Hepatocyte (in vitro differentiated cells): Measurements from ENCODE around the gene WNT7A. TPM values are rescaled to one million over a fixed set of nuclear protein-coding genes. Genes with fewer than 3 reads are reported as not detected.

ENCODE experiments used
- DNase-seq: peaks from one replicate; pipeline ENCODE4 v3.0.0-alpha.2; 2016; ENCODE audit warnings: low spot score
- H2AFZ ChIP-seq: fragments of 200-600 bp; sonication (generic); 2 replicates; pipeline ENCODE4 v1.6.0; 2016; ENCODE audit warnings: antibody characterized with exemption, mild to moderate bottlenecking
- H3K27ac ChIP-seq: fragments of 200-600 bp; sonication (generic); 2 replicates; pipeline ENCODE4 v1.5.1; 2016; ENCODE audit warnings: mild to moderate bottlenecking
- H3K27me3 ChIP-seq: fragments of 200-600 bp; sonication (generic); 2 replicates; pipeline ENCODE4 v1.6.1; 2016
- H3K36me3 ChIP-seq: fragments of 200-600 bp; sonication (generic); replicated peaks from 2 replicates; pipeline ENCODE4 v1.5.1; 2016; ENCODE audit warnings: low read depth; ENCODE audit not compliant: insufficient read depth
- H3K4me1 ChIP-seq: fragments of 200-600 bp; sonication (generic); 2 replicates; pipeline ENCODE4 v1.5.1; 2016; ENCODE audit warnings: mild to moderate bottlenecking, moderate library complexity; ENCODE audit not compliant: insufficient read depth
- H3K4me2 ChIP-seq: fragments of 200-600 bp; sonication (generic); 2 replicates; pipeline ENCODE4 v1.6.0; 2016
- H3K4me3 ChIP-seq: fragments of 200-600 bp; sonication (generic); 2 replicates; pipeline ENCODE4 v1.5.1; 2016; ENCODE audit warnings: mild to moderate bottlenecking
- H3K79me2 ChIP-seq: fragments of 200-600 bp; sonication (generic); 2 replicates; pipeline ENCODE4 v1.6.0; 2017; ENCODE audit warnings: mild to moderate bottlenecking
- H3K9me2 ChIP-seq: fragments of 200-600 bp; sonication (generic); replicated peaks from 2 replicates; pipeline ENCODE4 v1.6.0; 2017; ENCODE audit warnings: mild to moderate bottlenecking; ENCODE audit not compliant: insufficient read depth
- H3K9me3 ChIP-seq: fragments of 200-600 bp; sonication (generic); 2 replicates; pipeline ENCODE4 v1.5.1; 2016; ENCODE audit warnings: low read depth, mild to moderate bottlenecking
- H4K20me1 ChIP-seq: fragments of 200-600 bp; sonication (generic); 2 replicates; pipeline ENCODE4 v1.6.0; 2016; ENCODE audit warnings: mild to moderate bottlenecking; ENCODE audit not compliant: insufficient read depth, poor library complexity, severe bottlenecking
- EZH2 ChIP-seq: fragments of 200-600 bp; sonication (generic); IDR thresholded peaks from 2 replicates; pipeline ENCODE4 v1.6.1; 2016; ENCODE audit warnings: antibody characterized with exemption, mild to moderate bottlenecking, borderline replicate concordance
- EZH2phosphoT487 ChIP-seq: fragments of 200-600 bp; sonication (generic); IDR thresholded peaks from one replicate; pipeline ENCODE4 v1.6.1; 2018; ENCODE audit warnings: antibody characterized with exemption, mild to moderate bottlenecking, low read depth, moderate library complexity; ENCODE audit not compliant: unreplicated experiment, severe bottlenecking
- WGBS: methylation state at CpG from one replicate; pipeline ENCODE4 v1.1.6; 2016; ENCODE audit warnings: low lambda C conversion rate; ENCODE audit errors: missing lambda C conversion rate; 5-methylcytosine and 5-hydroxymethylcytosine counted together
- polyA plus RNA-seq: library from polyadenylated mRNA; unstranded; fragments of >200 nt; fragmentation: Nextera tagmentation; extraction: Ambion mirVana; gene quantifications from 2 replicates; pipeline ENCODE4 v1.2.1, GENCODE V29; 2016
- total RNA-seq: library from RNA; depleted of rRNA; stranded (reverse); fragments of >200 nt; gene quantifications from 2 replicates; pipeline ENCODE4 v1.2.3, GENCODE V29; 2014
- TF ChIP-seq, protein P1 (sequence below): fragments of 200-600 bp; sonication (generic); IDR thresholded peaks from 2 replicates; pipeline ENCODE4 v1.5.1; 2016; ENCODE audit warnings: antibody characterized with exemption, mild to moderate bottlenecking; ENCODE audit not compliant: poor library complexity

The WNT7A gene
- total and polyA plus RNA-seq, 2 experiments from 2014 or later = 0.04 to 0.13 TPM

DNA sequence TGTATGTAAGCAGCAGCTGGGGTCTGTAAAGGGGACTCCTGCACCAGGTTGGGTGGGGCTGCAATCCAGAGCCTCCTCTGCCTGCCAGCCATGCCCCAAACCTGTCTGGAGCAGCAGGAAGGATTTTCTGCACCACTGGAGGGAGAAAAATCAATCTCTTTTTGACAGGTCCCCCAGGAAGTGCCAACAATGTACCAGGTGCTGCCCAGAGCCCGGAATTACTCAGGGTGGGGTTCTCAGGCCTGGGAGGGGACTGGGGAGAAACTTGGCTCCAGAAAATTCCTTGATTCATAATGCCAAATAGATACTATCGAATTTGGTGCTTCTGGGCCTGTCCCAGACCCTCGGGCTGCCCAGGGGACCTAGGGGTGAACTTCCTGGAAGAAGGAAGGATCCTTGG lies 52.6 kb downstream of the WNT7A start:
- no peaks in the 10 kb centered on the region for H3K79me2 ChIP-seq
- H2AFZ ChIP-seq = no peak overlapping the region
- no peaks in the 10 kb centered on the region for H3K4me1 ChIP-seq
- no peaks in the 10 kb centered on the region for H3K27me3 ChIP-seq
- TF ChIP-seq EZH2 = no peak
- TF ChIP-seq, protein P1, sequence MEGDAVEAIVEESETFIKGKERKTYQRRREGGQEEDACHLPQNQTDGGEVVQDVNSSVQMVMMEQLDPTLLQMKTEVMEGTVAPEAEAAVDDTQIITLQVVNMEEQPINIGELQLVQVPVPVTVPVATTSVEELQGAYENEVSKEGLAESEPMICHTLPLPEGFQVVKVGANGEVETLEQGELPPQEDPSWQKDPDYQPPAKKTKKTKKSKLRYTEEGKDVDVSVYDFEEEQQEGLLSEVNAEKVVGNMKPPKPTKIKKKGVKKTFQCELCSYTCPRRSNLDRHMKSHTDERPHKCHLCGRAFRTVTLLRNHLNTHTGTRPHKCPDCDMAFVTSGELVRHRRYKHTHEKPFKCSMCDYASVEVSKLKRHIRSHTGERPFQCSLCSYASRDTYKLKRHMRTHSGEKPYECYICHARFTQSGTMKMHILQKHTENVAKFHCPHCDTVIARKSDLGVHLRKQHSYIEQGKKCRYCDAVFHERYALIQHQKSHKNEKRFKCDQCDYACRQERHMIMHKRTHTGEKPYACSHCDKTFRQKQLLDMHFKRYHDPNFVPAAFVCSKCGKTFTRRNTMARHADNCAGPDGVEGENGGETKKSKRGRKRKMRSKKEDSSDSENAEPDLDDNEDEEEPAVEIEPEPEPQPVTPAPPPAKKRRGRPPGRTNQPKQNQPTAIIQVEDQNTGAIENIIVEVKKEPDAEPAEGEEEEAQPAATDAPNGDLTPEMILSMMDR = no peak
- no peak for TF ChIP-seq EZH2phosphoT487
- no peak overlapping the region for H3K4me3 ChIP-seq
- H4K20me1 ChIP-seq = no peaks in the 10 kb centered on the region
- 90% methylated on average over 3 of the region's 3 CpGs for WGBS
- no peak overlapping the region for H3K27ac ChIP-seq
- H3K9me2 ChIP-seq = no peaks in the 10 kb centered on the region
- H3K36me3 ChIP-seq = no peaks in the 10 kb centered on the region
- no peak overlapping the region for H3K4me2 ChIP-seq
- no peaks in the 10 kb centered on the region for H3K9me3 ChIP-seq
- no peak for DNase-seq

DNA sequence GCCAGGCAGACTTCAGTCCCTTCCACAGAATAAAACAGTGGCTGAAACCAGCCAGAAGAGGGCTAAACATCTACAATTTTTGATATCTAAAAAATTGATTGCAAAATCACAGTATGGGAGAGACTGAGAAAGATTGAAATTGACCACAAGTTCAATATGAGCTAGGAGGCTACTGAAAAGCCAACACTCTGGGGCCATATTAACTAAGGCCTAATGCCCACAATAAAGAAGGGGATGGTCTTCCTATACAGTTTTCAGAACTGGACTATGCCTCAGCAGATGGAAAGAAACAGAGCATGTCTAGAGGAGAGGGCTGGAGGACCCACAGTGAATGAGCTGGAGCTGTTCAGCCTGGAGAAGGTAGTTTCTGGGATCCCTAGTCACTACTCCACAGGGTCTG lies 53.2 kb downstream of the WNT7A start:
- DNase-seq = no peak
- TF ChIP-seq EZH2phosphoT487 (no peak), EZH2 (no peak)
- TF ChIP-seq, protein P1 = no peak
- no peaks in the 10 kb centered on the region for H3K79me2 ChIP-seq
- no peaks in the 10 kb centered on the region for H3K4me1 ChIP-seq
- no peaks in the 10 kb centered on the region for H3K27me3 ChIP-seq
- H3K9me2 ChIP-seq = no peaks in the 10 kb centered on the region
- no peak overlapping the region for H3K4me3 ChIP-seq
- no peaks in the 10 kb centered on the region for H3K36me3 ChIP-seq
- H3K9me3 ChIP-seq = no peaks in the 10 kb centered on the region
- H2AFZ ChIP-seq = no peak overlapping the region
- no peaks in the 10 kb centered on the region for H4K20me1 ChIP-seq
- H3K4me2 ChIP-seq = no peak overlapping the region
- H3K27ac ChIP-seq = no peak overlapping the region

DNA sequence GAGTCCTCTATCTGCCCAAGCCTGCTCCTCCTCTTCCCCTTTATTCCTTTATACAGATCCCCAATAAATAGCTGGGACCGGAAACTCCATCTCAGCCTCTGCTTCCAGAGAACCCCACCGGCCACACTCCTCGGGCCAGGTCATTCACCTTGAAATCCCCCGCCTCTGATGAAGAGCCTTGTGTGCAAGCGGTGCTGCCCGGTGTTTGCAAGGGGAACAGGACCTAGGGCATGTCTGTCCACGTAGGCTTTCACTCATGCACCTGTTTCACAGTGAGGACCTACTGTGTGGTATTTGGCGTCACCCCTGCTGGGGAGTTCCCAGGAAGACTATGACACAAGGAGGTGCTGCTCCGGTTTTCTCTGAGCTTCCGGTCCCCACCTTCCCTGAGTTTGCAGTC lies 54.0 kb downstream of the WNT7A start:
- Histone ChIP-seq H3K9me2 (no peaks in the 10 kb centered on the region), H3K9me3 (no peaks in the 10 kb centered on the region), H4K20me1 (no peaks in the 10 kb centered on the region), H2AFZ (no peak overlapping the region), H3K27ac (no peak overlapping the region), H3K4me3 (no peak overlapping the region), H3K79me2 (no peaks in the 10 kb centered on the region), H3K4me1 (no peaks in the 10 kb centered on the region), H3K36me3 (no peaks in the 10 kb centered on the region), H3K27me3 (no peaks in the 10 kb centered on the region), H3K4me2 (no peak overlapping the region)
- DNase-seq = no peak
- WGBS = 96% methylated on average over 10 of the region's 10 CpGs
- TF ChIP-seq, protein P1 = no peak
- TF ChIP-seq EZH2 = no peak
- TF ChIP-seq EZH2phosphoT487 = no peak

DNA sequence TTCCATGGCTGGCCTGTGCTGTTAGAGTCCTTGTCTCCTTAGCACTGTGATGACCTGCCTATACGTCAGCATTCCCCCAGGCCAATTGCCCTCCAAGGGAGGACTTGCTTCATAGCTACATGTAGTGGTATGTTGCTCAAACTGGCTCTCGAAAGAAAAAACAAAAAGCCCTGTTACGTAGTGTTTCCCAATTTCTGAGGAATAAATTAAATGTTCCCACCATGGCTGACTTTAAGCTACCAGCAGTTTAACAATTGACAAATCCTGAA lies 54.6 kb downstream of the WNT7A start:
- no peaks in the 10 kb centered on the region for H3K4me1 ChIP-seq
- H3K27me3 ChIP-seq = no peaks in the 10 kb centered on the region
- no peaks in the 10 kb centered on the region for H3K9me3 ChIP-seq
- TF ChIP-seq EZH2 (no peak), EZH2phosphoT487 (no peak)
- TF ChIP-seq, protein P1 = no peak
- 78% methylated on average over 3 of the region's 3 CpGs for WGBS
- H3K79me2 ChIP-seq = no peaks in the 10 kb centered on the region
- no peak overlapping the region for H3K4me3 ChIP-seq
- H2AFZ ChIP-seq = no peak overlapping the region
- no peaks in the 10 kb centered on the region for H3K9me2 ChIP-seq
- H3K27ac ChIP-seq = no peak overlapping the region
- H4K20me1 ChIP-seq = no peaks in the 10 kb centered on the region
- no peaks in the 10 kb centered on the region for H3K36me3 ChIP-seq
- no peak for DNase-seq
- no peak overlapping the region for H3K4me2 ChIP-seq
